Spleen (tissue), 11 donors: ENCODE results near the gene TBX5. TPM values are rescaled to one million over a fixed set of nuclear protein-coding genes. Genes with fewer than 3 reads are reported as not detected.

ENCODE experiments used
- DNase-seq: peaks from one replicate; pipeline ENCODE4 v3.0.0-alpha.2; 2020
- H3K27ac ChIP-seq, 8 donors: fragments of 200-600 bp; sonication (generic) in 7 of 8; 1 replicate in 4 of 8; 2 replicates in 4 of 8; pipeline versions ENCODE4 v1.5.0 to v1.8.0; 2016 to 2021; ENCODE audit warnings: inconsistent platforms in 4 of 8, mild to moderate bottlenecking in 4 of 8, moderate library complexity in 1 of 8
- H3K27me3 ChIP-seq, 7 donors: fragments of 200-600 bp; sonication (generic) in 6 of 7; replicated peaks in 1 of 7; 1 replicate in 4 of 7; 2 replicates in 3 of 7; pipeline versions ENCODE4 v1.5.0 to v1.8.0; 2016 to 2021; ENCODE audit warnings: inconsistent platforms in 3 of 7, mild to moderate bottlenecking in 1 of 7
- H3K36me3 ChIP-seq, 6 donors: fragments of 200-600 bp; sonication (generic) in 5 of 6; 1 replicate in 4 of 6; 2 replicates in 2 of 6; pipeline versions ENCODE4 v1.5.0 to v1.8.0; 2016 to 2021; ENCODE audit warnings: inconsistent platforms in 2 of 6
- H3K4me1 ChIP-seq, 6 donors: fragments of 200-600 bp; sonication (generic) in 5 of 6; 1 replicate in 3 of 6; 2 replicates in 3 of 6; pipeline versions ENCODE4 v1.5.0 to v1.8.0; 2016 to 2021; ENCODE audit warnings: inconsistent platforms in 3 of 6
- H3K4me3 ChIP-seq, 8 donors: fragments of 200-600 bp; sonication (generic) in 7 of 8; 1 replicate in 4 of 8; 2 replicates in 4 of 8; pipeline versions ENCODE4 v1.5.0 to v1.8.0; 2016 to 2021; ENCODE audit warnings: inconsistent platforms in 4 of 8, mild to moderate bottlenecking in 4 of 8, moderate library complexity in 2 of 8
- H3K9me3 ChIP-seq, 8 donors: fragments of 200-600 bp; sonication (generic) in 7 of 8; 1 replicate in 4 of 8; 2 replicates in 4 of 8; pipeline versions ENCODE4 v1.5.0 to v1.8.0; 2016 to 2021; ENCODE audit warnings: inconsistent platforms in 4 of 8
- POLR2A ChIP-seq, 3 donors: fragments of 450-650 bp; IDR thresholded peaks; one replicate each; pipeline ENCODE4 v1.5.1; 2017; ENCODE audit warnings: antibody characterized with exemption in 3 of 3, mild to moderate bottlenecking in 1 of 3
- POLR2AphosphoS5 ChIP-seq, 3 donors: sonication (generic); formaldehyde crosslinking; IDR thresholded peaks; one replicate each; pipeline ENCODE4 v1.5.1; 2017; ENCODE audit warnings: antibody characterized with exemption in 3 of 3
- WGBS, 5 donors: extraction: QIAGEN DNeasy Blood & Tissue Kit in 3 of 5; methylation state at CpG; one replicate each; pipeline versions ENCODE4 v1.1.5 to v1.1.7; 2013 to 2018; 5-methylcytosine and 5-hydroxymethylcytosine counted together
- intact Hi-C: fragments of 100-400 bp; cut with DNase I; formaldehyde crosslinking; loops from one replicate; pipeline ENCODE4 v1.15.0; 2023; ENCODE audit warnings: low total_unique reads
- polyA plus RNA-seq, 3 donors: library from polyadenylated mRNA; stranded (reverse); fragments of 200-250 nt; gene quantifications; one replicate each; pipeline ENCODE4 v1.2.1, GENCODE V29; 2013
- total RNA-seq, 7 donors: library from RNA; depleted of rRNA in 3 of 7; stranded (reverse); fragments of >200 nt in 3 of 7; fragmentation: NEBNext Ultra II Directional in 4 of 7; extraction: Animal tissue kit (Norgen Biotek cat#: 25700) in 4 of 7; gene quantifications; one replicate each; pipeline versions ENCODE4 v1.1.0 to v1.2.1, GENCODE V29; 2016 to 2021
- TF ChIP-seq, protein P1 (sequence below), 11 experiments: fragments of 200-600 bp in 7 of 11; fragments of 450-650 bp in 4 of 11; sonication (generic) in 4 of 11; IDR thresholded peaks in 8 of 11; conservative IDR thresholded peaks in 3 of 11; 1 replicate in 7 of 11; 2 replicates in 4 of 11; pipeline versions ENCODE4 v1.4.0 to v1.8.0; 2016 to 2021; ENCODE audit warnings: antibody characterized with exemption in 11 of 11, inconsistent platforms in 4 of 11, mild to moderate bottlenecking in 1 of 11
- donor health status: healthy with polysubstance abuse.
- donor health status: DM: no; HTN: no; CAD: no; lungs with moderate emphysema.
- donor health status: DM: no; HTN: no; CAD: no.
- donor health status: Bipolar disorder and iron deficiency.
- donor health status: healthy.
- donor health status: DM: no; HTN: no; CAD: no.
- donor health status: DM: yes; HTN: yes; CAD: no.

The TBX5 gene
- total and polyA plus RNA-seq, 10 donors = not detected

DNA sequence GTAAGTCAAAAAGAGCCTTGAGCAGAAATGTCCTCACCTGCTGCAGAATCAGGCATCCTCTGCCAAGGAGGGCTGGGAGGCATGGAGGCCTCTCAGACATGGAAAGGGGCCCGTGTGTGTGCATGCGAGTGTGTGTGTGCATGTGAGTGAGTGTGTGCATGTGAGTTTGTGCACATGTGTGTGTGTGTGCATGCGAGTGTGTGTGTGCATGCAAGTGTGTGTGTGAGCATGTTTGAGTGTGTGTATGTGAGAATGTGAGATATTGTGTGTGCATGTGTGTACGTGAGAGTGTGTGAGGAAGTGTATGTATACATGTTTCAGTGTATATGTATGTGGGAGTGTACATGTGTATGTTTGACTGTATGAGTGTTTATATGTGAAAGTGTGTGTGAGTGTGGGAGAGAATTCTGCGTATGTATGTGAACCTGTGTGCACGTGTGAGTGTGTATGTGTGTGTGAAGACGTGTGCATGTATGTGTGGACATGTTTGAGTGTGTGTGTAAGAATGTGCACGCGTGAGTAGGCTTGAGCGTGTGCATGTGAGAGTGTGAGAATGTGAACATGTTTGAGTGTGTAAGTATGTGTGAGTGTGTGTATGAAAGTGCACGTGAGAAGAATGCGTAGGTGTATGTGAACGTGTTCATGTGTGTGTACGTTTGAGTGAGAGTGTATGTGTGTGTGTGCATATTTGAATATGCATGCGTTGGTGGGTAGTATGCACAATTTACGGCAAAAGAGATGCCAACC is 90.8 kb downstream of the TBX5 start:
- intact Hi-C loops = no loop called here

DNA sequence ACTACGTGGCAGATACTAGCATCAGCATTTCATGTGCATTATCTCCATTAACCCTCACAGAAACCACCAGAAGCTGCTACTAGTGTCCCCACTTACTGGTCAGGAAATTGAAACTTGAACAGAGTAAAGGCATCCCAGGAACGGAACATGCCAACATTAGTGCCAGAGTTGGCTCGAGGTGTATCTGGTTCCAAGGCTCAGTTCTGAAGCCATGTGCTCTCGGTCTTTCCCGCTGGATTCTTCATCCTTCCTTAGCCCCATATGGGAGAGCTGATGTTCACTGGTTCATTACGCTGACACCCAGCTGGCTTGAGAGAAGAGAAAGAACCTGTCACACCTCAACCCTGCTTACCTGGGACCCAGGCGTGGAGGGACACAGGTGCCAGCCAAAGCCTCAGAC is 91.5 kb downstream of the TBX5 start:
- H3K9me3 ChIP-seq = peaks cover 0 to 10% (median 0%) of the 10 kb centered on the region in 8 donors
- H3K36me3 ChIP-seq = no peaks in the 10 kb centered on the region
- no peak overlapping the region for H3K27ac ChIP-seq
- H3K4me3 ChIP-seq = no peak overlapping the region
- no peak for DNase-seq
- H3K27me3 ChIP-seq = peaks cover 0 to 17% (median 0%) of the 10 kb centered on the region in 7 donors
- H3K4me1 ChIP-seq = no peaks in the 10 kb centered on the region
- intact Hi-C loops = no loop called here
- 63 to 82% (median 78%) methylated on average over 7 of the region's 7 CpGs for WGBS, 5 donors
- TF ChIP-seq POLR2A (IDR thresholded peaks at IDR 0.05) = no peak
- TF ChIP-seq POLR2AphosphoS5 (IDR thresholded peaks at IDR 0.05) = no peak
- TF ChIP-seq, protein P1, sequence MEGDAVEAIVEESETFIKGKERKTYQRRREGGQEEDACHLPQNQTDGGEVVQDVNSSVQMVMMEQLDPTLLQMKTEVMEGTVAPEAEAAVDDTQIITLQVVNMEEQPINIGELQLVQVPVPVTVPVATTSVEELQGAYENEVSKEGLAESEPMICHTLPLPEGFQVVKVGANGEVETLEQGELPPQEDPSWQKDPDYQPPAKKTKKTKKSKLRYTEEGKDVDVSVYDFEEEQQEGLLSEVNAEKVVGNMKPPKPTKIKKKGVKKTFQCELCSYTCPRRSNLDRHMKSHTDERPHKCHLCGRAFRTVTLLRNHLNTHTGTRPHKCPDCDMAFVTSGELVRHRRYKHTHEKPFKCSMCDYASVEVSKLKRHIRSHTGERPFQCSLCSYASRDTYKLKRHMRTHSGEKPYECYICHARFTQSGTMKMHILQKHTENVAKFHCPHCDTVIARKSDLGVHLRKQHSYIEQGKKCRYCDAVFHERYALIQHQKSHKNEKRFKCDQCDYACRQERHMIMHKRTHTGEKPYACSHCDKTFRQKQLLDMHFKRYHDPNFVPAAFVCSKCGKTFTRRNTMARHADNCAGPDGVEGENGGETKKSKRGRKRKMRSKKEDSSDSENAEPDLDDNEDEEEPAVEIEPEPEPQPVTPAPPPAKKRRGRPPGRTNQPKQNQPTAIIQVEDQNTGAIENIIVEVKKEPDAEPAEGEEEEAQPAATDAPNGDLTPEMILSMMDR (IDR thresholded peaks at IDR 0.05 in 8 of 11, conservative IDR thresholded peaks at IDR 0.05 in 3 of 11) = no peak

More for the DNA sequence above, 90.8 kb downstream of the TBX5 start:
- TF ChIP-seq, protein P1 (IDR thresholded peaks at IDR 0.05 in 8 of 11, conservative IDR thresholded peaks at IDR 0.05 in 3 of 11) = no peak
- TF ChIP-seq POLR2AphosphoS5 (IDR thresholded peaks at IDR 0.05) (no peak), POLR2A (IDR thresholded peaks at IDR 0.05) (no peak)
- no peak for DNase-seq
- H3K9me3 ChIP-seq = peaks cover 0 to 10% (median 0%) of the 10 kb centered on the region in 8 donors
- no peak overlapping the region for H3K27ac ChIP-seq
- 88 to 93% (median 90%) methylated on average over 16 of the region's 16 CpGs for WGBS, 5 donors
- no peak overlapping the region for H3K4me3 ChIP-seq
- H3K36me3 ChIP-seq = no peaks in the 10 kb centered on the region
- peaks cover 0 to 24% (median 0%) of the 10 kb centered on the region in 7 donors for H3K27me3 ChIP-seq
- no peaks in the 10 kb centered on the region for H3K4me1 ChIP-seq

DNA sequence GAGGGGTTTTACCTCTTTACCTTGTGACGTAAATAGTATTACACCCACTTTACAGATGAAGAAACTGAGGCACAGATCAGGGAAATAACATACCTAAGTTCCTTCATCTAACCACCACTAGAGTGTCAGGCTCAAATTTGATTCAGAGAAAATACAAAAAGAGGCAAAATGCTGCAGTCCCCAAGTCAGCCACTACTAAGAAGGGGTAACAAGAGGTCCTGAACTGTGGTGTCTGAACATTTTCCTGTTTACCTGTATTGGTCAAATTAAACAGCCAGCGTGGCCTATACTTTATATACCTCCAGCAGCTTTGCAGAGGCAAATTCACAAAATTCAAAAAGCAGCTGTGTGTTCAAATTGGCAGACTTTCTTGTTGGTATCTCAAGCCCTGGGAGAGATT is 92.0 kb downstream of the TBX5 start:
- Histone ChIP-seq H3K4me1 (no peaks in the 10 kb centered on the region), H3K9me3 (peaks cover 0 to 10% (median 0%) of the 10 kb centered on the region in 8 donors), H3K27me3 (peaks cover 0 to 12% (median 0%) of the 10 kb centered on the region in 7 donors), H3K27ac (no peak overlapping the region), H3K4me3 (no peak overlapping the region), H3K36me3 (no peaks in the 10 kb centered on the region)
- 44 to 89% (median 62%) methylated on average over 2 of the region's 2 CpGs for WGBS, 5 donors
- intact Hi-C loops = no loop called here
- TF ChIP-seq, protein P1 (IDR thresholded peaks at IDR 0.05 in 8 of 11, conservative IDR thresholded peaks at IDR 0.05 in 3 of 11) = no peak
- no peak for TF ChIP-seq POLR2AphosphoS5 (IDR thresholded peaks at IDR 0.05)
- TF ChIP-seq POLR2A (IDR thresholded peaks at IDR 0.05) = no peak
- no peak for DNase-seq

DNA sequence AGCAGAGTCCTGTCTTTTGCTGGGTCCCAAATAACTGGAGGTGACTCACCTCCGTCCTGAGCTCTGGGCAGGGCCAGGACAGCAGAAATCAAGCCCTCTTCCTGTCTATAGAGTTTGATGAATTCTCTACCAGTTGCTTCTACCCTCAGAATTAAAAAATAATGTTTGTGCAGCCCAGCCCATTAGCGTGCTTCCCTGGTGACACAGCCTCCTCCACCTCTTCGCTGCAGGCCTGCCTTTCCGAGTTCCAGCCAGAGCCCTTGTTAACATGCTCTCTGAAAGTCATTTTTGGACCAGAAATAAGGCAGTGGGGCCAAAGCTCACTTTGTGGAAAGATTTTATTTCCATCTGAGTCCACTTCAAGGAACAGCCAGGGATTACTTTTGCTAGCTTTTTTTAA is 94.0 kb downstream of the TBX5 start:
- 73 to 88% (median 81%) methylated on average over 4 of the region's 4 CpGs for WGBS, 5 donors
- intact Hi-C loops = no loop called here
- no peak overlapping the region for H3K27ac ChIP-seq
- H3K9me3 ChIP-seq = peaks cover 0 to 6% (median 0%) of the 10 kb centered on the region in 8 donors
- TF ChIP-seq, protein P1 (IDR thresholded peaks at IDR 0.05 in 8 of 11, conservative IDR thresholded peaks at IDR 0.05 in 3 of 11) = no peak
- TF ChIP-seq POLR2A (IDR thresholded peaks at IDR 0.05) = no peak
- no peak for TF ChIP-seq POLR2AphosphoS5 (IDR thresholded peaks at IDR 0.05)
- H3K4me1 ChIP-seq = no peaks in the 10 kb centered on the region
- peaks cover 0 to 12% (median 0%) of the 10 kb centered on the region in 7 donors for H3K27me3 ChIP-seq
- no peak overlapping the region for H3K4me3 ChIP-seq
- DNase-seq = no peak
- H3K36me3 ChIP-seq = no peaks in the 10 kb centered on the region
